Ishikawa (cell line): ENCODE measurements around the gene IDH2.

Experiments
- CEBPB ChIP-seq: IDR thresholded peaks from 2 replicates; pipeline ENCODE4 v1.6.1; 2012
- CREB1 ChIP-seq: IDR thresholded peaks from 2 replicates; pipeline ENCODE4 v1.6.1; 2012; ENCODE audit warnings: low read depth
- EGR1 ChIP-seq: IDR thresholded peaks from 2 replicates; pipeline ENCODE4 v1.6.1; 2012
- EP300 ChIP-seq: IDR thresholded peaks from 2 replicates; pipeline ENCODE4 v1.6.1; 2012; ENCODE audit warnings: borderline replicate concordance
- FOXM1 ChIP-seq: IDR thresholded peaks from 2 replicates; pipeline ENCODE4 v1.6.1; 2012; ENCODE audit warnings: low read depth, borderline replicate concordance
- NFIC ChIP-seq: IDR thresholded peaks from 2 replicates; pipeline ENCODE4 v1.6.1; 2012
- RAD21 ChIP-seq: IDR thresholded peaks from 2 replicates; pipeline ENCODE4 v1.6.1; 2012; ENCODE audit warnings: low read depth
- TAF1 ChIP-seq: IDR thresholded peaks from 2 replicates; pipeline ENCODE4 v1.6.1; 2012; ENCODE audit warnings: low read depth, mild to moderate bottlenecking
- TCF12 ChIP-seq: IDR thresholded peaks from 2 replicates; pipeline ENCODE4 v1.6.1; 2012; ENCODE audit warnings: low read depth
- TEAD4 ChIP-seq: IDR thresholded peaks from 2 replicates; pipeline ENCODE4 v1.6.1; 2012
- YY1 ChIP-seq: IDR thresholded peaks from 2 replicates; pipeline ENCODE4 v1.6.1; 2012; ENCODE audit warnings: low read depth
- ZBTB7A ChIP-seq: IDR thresholded peaks from 2 replicates; pipeline ENCODE4 v1.6.1; 2012; ENCODE audit warnings: low read depth
- TF ChIP-seq, protein P1 (sequence below): IDR thresholded peaks from 2 replicates; pipeline ENCODE4 v1.6.1; 2012; ENCODE audit warnings: low read depth, mild to moderate bottlenecking
- TF ChIP-seq, protein P2 (sequence below): IDR thresholded peaks from 2 replicates; pipeline ENCODE4 v1.6.1; 2012
- TF ChIP-seq, protein P3 (sequence below): IDR thresholded peaks from 2 replicates; pipeline ENCODE4 v1.6.1; 2012

IDH2 gene

DNA sequence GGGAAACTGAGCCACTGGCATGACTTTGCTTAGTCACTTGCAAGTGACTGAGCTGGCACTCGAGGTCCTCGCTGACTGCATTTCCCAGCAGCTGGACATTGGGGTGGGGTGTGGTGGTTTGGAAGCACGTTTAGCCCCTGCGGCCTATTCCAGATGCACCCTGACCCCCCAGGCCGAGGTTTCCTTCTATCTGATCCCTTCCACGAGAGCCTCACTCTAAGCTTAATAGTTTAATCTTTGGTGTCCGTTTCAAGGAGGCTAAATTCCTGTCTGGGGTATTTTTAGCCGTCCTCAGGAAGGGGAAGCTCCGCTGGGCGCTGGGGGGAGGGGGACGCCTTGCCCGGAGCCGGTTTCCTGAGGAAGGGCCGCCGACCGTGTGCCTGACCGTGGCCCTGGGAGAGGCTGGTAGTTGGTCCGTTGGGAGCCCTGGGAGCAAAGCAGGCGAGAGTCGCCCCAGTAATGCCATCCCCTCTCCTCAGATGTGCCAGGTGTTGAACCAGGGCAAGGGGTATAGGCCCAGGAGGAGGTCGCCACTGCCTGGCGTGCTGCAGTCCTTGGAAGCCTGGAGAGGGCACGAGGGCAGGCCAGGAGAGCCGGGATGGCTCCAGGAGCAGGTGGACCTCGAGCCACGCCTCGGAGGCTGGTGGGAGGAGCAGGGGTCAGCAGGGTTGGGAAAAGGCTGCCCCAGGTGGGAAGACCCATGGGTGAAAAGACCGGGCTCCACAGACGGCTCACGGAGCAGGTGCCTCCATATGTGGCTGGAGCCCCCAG, 37.2 kb downstream of the IDH2 start:
- TF ChIP-seq EP300 (no peak), EGR1 (no peak)
- TF ChIP-seq, protein P1, sequence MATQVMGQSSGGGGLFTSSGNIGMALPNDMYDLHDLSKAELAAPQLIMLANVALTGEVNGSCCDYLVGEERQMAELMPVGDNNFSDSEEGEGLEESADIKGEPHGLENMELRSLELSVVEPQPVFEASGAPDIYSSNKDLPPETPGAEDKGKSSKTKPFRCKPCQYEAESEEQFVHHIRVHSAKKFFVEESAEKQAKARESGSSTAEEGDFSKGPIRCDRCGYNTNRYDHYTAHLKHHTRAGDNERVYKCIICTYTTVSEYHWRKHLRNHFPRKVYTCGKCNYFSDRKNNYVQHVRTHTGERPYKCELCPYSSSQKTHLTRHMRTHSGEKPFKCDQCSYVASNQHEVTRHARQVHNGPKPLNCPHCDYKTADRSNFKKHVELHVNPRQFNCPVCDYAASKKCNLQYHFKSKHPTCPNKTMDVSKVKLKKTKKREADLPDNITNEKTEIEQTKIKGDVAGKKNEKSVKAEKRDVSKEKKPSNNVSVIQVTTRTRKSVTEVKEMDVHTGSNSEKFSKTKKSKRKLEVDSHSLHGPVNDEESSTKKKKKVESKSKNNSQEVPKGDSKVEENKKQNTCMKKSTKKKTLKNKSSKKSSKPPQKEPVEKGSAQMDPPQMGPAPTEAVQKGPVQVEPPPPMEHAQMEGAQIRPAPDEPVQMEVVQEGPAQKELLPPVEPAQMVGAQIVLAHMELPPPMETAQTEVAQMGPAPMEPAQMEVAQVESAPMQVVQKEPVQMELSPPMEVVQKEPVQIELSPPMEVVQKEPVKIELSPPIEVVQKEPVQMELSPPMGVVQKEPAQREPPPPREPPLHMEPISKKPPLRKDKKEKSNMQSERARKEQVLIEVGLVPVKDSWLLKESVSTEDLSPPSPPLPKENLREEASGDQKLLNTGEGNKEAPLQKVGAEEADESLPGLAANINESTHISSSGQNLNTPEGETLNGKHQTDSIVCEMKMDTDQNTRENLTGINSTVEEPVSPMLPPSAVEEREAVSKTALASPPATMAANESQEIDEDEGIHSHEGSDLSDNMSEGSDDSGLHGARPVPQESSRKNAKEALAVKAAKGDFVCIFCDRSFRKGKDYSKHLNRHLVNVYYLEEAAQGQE = no peak

DNA sequence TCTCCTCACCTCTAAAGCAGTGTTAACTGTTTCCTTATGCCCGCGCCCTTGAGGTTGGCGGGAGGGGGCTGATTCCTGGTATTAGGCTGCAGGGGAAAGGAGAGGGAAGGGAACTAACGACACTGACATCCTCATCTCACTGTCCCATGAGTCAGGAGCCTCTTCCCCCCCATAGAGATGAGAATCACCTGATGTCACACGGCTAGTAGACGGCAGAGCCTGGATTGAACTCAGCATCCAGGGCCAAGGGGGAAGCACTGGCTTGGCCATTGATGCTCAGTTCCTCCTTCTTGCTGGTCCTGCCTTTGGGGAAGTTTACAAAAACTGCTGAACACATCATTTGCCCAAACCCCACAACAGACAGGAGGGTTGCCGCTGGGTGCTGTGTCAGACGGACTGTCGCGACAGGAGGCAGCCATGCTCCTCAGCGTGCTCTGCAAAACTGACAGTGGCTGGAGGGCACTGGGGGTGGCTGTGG, 38.5 kb downstream of the IDH2 start:
- no peak for TF ChIP-seq EGR1
- no peak for TF ChIP-seq TCF12
- TF ChIP-seq RAD21 = no peak
- TF ChIP-seq FOXM1 = no peak
- TF ChIP-seq, protein P2, sequence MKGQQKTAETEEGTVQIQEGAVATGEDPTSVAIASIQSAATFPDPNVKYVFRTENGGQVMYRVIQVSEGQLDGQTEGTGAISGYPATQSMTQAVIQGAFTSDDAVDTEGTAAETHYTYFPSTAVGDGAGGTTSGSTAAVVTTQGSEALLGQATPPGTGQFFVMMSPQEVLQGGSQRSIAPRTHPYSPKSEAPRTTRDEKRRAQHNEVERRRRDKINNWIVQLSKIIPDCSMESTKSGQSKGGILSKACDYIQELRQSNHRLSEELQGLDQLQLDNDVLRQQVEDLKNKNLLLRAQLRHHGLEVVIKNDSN = no peak
- no peak for TF ChIP-seq ZBTB7A
- no peak for TF ChIP-seq TAF1
- no peak for TF ChIP-seq YY1
- TF ChIP-seq, protein P1 = no peak
- TF ChIP-seq CEBPB = no peak
- TF ChIP-seq CREB1 = no peak
- TF ChIP-seq TEAD4 = no peak
- TF ChIP-seq, protein P3, sequence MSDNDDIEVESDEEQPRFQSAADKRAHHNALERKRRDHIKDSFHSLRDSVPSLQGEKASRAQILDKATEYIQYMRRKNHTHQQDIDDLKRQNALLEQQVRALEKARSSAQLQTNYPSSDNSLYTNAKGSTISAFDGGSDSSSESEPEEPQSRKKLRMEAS = no peak
- no peak for TF ChIP-seq EP300
- no peak for TF ChIP-seq NFIC

DNA sequence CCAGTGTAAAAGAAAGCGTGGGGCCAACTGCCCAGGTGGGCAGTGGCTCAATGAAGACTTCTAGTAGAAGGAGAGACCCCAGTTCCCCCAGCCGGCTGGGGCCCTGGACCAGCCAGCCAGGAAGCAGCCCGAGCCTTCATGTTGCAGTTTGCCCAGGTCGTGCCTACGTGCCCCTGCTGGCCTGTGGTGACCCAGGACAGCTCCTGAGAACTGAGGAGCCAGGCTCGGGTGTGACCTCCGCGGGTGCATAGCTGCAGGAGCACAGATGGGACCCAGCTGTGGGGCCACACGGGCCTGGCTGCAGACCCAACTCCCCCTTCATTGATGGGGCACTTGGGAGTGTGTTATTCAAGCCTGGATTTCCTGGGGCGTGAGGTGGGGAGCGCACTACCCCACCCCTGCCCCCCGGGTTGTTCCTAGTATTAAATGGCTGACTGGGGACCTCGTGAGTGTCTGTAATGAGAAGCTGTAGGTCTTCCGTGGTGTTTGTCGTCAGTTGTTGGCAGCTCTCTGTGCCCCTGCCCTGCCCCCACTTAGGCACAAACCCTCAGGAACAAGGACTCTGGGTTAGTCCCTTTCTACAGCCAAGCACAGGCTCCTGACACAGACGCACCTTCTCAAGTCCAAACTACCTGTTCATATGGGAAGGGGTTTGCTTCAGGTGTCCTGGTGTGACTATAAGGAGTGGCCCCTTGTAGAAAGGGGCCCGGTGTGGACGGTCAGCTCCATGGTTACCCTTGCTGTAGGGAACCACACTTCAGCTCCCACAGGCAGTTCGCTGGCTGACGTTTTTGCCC, 39.1 kb downstream of the IDH2 start:
- TF ChIP-seq TCF12 = no peak
- TF ChIP-seq, protein P3 = no peak
- no peak for TF ChIP-seq CREB1
- no peak for TF ChIP-seq YY1
- TF ChIP-seq EP300 = no peak
- TF ChIP-seq CEBPB = no peak
- no peak for TF ChIP-seq FOXM1
- TF ChIP-seq, protein P2 = no peak

DNA sequence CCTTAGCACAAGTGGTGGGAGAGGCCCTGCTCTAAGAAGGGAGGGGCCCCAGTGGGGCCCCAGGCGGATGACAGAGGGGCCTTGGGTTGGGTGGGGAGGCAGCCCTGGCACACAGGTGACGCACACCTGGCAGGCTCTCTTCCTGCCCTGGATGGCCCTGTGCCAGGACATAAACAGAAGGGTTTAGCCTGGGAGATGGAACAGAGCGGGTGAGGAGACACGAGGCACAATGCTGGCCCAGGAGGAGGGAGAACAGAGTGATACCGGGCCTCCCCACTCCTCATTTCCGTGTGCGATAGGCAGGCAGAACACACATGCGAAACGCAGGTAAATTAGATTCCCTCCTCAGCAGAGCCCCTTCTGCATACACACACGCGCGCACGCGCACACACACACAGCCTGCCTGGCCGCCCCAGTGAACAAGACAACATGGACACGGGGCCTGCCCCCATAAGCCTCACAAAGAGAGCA, 39.8 kb downstream of the IDH2 start:
- TF ChIP-seq, protein P3 = peak; percentile 27; the same call in 1 of the 2 replicates
- TF ChIP-seq TCF12 = no peak
- no peak for TF ChIP-seq EGR1
- no peak for TF ChIP-seq TEAD4
- no peak for TF ChIP-seq RAD21
- peak; percentile 65 for TF ChIP-seq NFIC

DNA sequence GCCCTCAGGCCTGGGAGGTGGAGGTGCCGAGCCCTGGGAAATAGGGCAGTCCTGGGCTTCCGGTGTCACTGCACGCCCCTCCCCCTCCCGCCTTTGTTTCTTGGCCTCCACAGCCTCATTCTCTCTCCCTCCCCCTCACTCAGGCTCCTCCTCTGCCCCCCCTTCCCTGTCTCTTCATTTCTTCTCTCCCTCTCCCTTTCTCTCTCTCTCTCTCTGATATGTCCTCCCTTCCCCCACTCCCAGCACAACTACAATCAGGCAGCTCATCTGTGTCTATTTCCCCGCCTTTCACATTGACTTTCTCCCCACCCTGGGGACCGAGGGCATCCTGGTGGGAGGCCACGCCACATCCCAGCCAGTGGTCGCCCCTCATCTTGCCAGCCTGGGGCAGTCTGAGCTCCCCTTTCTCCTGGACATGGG, 40.2 kb downstream of the IDH2 start:
- TF ChIP-seq NFIC (no peak), TCF12 (no peak), TAF1 (no peak)
- TF ChIP-seq, protein P2 = no peak
